Aorta (tissue), 5 donors: ENCODE results near the gene ULK4. TPM values are rescaled to one million over a fixed set of nuclear protein-coding genes. Genes with fewer than 3 reads are reported as not detected.
"Not testable (repeated sequence)": the region's sequence is repeated elsewhere in the genome, so short reads cannot be mapped to it uniquely, and the experiment has no call there.

Source experiments
- ATAC-seq: fragments of 200-7000 bp; cut with Tn5 transposase; one replicate; pipeline ENCODE4 v1.9.1; 2022; ENCODE audit warnings: moderate library complexity; ENCODE audit not compliant: low FRiP score
- DNase-seq, 2 donors: peaks; one replicate each; pipeline ENCODE4 v3.0.0-alpha.2; 2020
- H3K27ac ChIP-seq, 2 donors: one replicate each; pipeline ENCODE4 v1.5.1; 2013; ENCODE audit warnings: low read length in 2 of 2, mild to moderate bottlenecking in 2 of 2, moderate library complexity in 2 of 2, control low read depth in 1 of 2, inconsistent platforms in 1 of 2, low read depth in 1 of 2
- H3K27me3 ChIP-seq, 2 donors: one replicate each; pipeline ENCODE4 v1.6.1; 2013; ENCODE audit warnings: control low read depth in 1 of 2, low read length in 1 of 2, mild to moderate bottlenecking in 1 of 2, moderate library complexity in 1 of 2; ENCODE audit not compliant: insufficient read depth in 2 of 2, control insufficient read depth in 1 of 2
- H3K36me3 ChIP-seq, 2 donors: one replicate each; pipeline ENCODE4 v1.6.1; 2013; ENCODE audit warnings: control low read depth in 1 of 2, low read length in 1 of 2, mild to moderate bottlenecking in 1 of 2; ENCODE audit not compliant: insufficient read depth in 2 of 2, control insufficient read depth in 1 of 2
- H3K4me1 ChIP-seq, 2 donors: one replicate each; pipeline ENCODE4 v1.6.1; 2013; ENCODE audit warnings: low read length in 2 of 2, control low read depth in 1 of 2, mild to moderate bottlenecking in 1 of 2, moderate library complexity in 1 of 2; ENCODE audit not compliant: insufficient read depth in 2 of 2, control insufficient read depth in 1 of 2
- H3K4me3 ChIP-seq, 2 donors: one replicate each; pipeline ENCODE4 v1.5.1; 2013; ENCODE audit warnings: low read length in 2 of 2, control low read depth in 1 of 2, mild to moderate bottlenecking in 1 of 2
- H3K9me3 ChIP-seq: one replicate; pipeline ENCODE4 v1.6.1; 2013; ENCODE audit warnings: mild to moderate bottlenecking, low read length; ENCODE audit not compliant: control insufficient read depth
- WGBS, 2 donors: extraction: QIAGEN DNeasy Blood & Tissue Kit; methylation state at CpG; one replicate each; pipeline ENCODE4 v1.1.7; 2013; 5-methylcytosine and 5-hydroxymethylcytosine counted together
- intact Hi-C, 2 donors: fragments of 100-400 bp; cut with DNase I; formaldehyde crosslinking; loops; one replicate each; pipeline versions ENCODE4 v1.14.2 to v1.15.0; 2022
- polyA plus RNA-seq, 2 donors: library from polyadenylated mRNA; stranded (reverse); fragments of 200-250 nt; gene quantifications; one replicate each; pipeline ENCODE4 v1.2.3, GENCODE V29; 2013
- total RNA-seq, 2 donors: library from RNA; stranded (reverse); fragmentation: NEBNext Ultra II Directional; extraction: Animal tissue kit (Norgen Biotek cat#: 25700); gene quantifications; one replicate each; pipeline ENCODE4 v1.2.1, GENCODE V29; 2021
- donor health status: healthy with polysubstance abuse.
- donor health status: Bipolar disorder and iron deficiency.
- donor health status: DM: no; HTN: no; CAD: no.
- donor health status: DM: no; HTN: no; CAD: no.
- donor health status: DM: yes; HTN: yes; CAD: no.

The ULK4 gene
- total and polyA plus RNA-seq, 4 donors, result 1.1 to 15.2 (median 7.5) TPM

DNA sequence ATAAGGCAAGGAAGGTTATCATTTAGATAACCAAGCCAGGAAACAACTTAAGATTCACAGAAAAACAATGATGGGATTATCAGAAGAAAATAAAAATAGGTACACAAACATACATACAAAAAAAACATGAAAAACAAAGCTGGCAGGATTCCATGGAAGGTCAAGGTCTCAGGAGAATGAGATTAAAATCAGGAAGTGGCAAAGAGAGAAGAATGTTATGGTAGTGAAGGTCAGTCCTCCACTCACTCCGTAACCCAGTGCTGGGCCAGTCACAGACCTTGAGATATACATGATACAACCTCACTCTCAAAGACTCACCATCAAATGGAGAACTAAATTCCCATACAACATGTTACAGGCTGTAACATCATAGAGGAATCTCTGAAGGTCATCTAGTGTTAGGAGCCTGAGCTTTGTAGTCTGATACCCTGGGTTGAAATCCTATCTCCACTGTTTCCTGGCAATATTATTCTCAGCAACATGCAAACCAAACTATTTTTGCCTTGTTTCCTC lies 668.7 kb downstream of the ULK4 start:
- H3K9me3 ChIP-seq, result no peaks in the 10 kb centered on the region
- intact Hi-C loops, result no loop called here
- H3K36me3 ChIP-seq, result no peaks in the 10 kb centered on the region
- H3K4me3 ChIP-seq, result no peak overlapping the region
- no peak overlapping the region for H3K27ac ChIP-seq
- DNase-seq, result no peak
- no peak for ATAC-seq
- H3K27me3 ChIP-seq, result no peaks in the 10 kb centered on the region
- 90 to 98% methylated on average over 1 of the region's 1 CpG for WGBS, 2 donors
- no peaks in the 10 kb centered on the region for H3K4me1 ChIP-seq

DNA sequence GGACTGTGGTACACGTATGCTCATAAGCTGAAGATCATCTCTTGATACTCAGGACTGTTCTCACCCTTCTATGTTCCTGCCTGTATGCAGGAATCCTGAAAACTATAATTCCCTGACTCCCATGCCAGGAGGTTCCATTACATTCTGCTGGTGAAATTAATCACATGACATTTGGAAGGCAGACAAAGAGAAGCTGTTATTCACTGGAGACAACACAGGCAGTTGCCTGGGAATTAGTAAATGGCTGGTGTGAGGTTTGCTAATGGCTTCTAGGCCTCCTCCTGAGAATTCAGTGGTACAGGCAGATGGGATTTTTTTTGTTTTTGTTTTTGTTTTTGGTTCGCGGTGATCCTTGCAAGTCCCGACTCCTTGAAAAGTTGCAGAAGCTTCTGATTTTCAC lies 671.2 kb downstream of the ULK4 start:
- no peaks in the 10 kb centered on the region for H3K36me3 ChIP-seq
- intact Hi-C loops, result no loop called here
- no peaks in the 10 kb centered on the region for H3K27me3 ChIP-seq
- DNase-seq (no peak), ATAC-seq (no peak)
- H3K4me3 ChIP-seq, result no peak overlapping the region
- no peaks in the 10 kb centered on the region for H3K9me3 ChIP-seq
- no peaks in the 10 kb centered on the region for H3K4me1 ChIP-seq
- 83 to 88% methylated on average over 4 of the region's 4 CpGs for WGBS, 2 donors
- no peak overlapping the region for H3K27ac ChIP-seq

- DNase-seq, result no peak
- Histone ChIP-seq H3K4me3 (no peak overlapping the region), H3K27ac (no peak overlapping the region), H3K9me3 (no peaks in the 10 kb centered on the region), H3K36me3 (no peaks in the 10 kb centered on the region), H3K4me1 (no peaks in the 10 kb centered on the region), H3K27me3 (no peaks in the 10 kb centered on the region)
- no peak for ATAC-seq
- intact Hi-C loops, result no loop called here
- whole genome bisulfite sequencing, 2 donors, result 98% methylated on average over 2 of the region's 2 CpGs
Observed at GRCh38 chr3:41290306-41290705, 671.6 kb downstream of the ULK4 start.

- H3K9me3 ChIP-seq, result no peaks in the 10 kb centered on the region
- H3K4me3 ChIP-seq, result no peak overlapping the region
- intact Hi-C loops, result no loop called here
- no peaks in the 10 kb centered on the region for H3K27me3 ChIP-seq
- 93 to 94% methylated on average over 8 of the region's 8 CpGs for WGBS, 2 donors
- DNase-seq (no peak), ATAC-seq (no peak)
- H3K27ac ChIP-seq, result no peak overlapping the region
- H3K4me1 ChIP-seq, result no peaks in the 10 kb centered on the region
- no peaks in the 10 kb centered on the region for H3K36me3 ChIP-seq
Observed at GRCh38 chr3:41288785-41289184, 673.1 kb downstream of the ULK4 start.

GRCh38 chr3:41286305-41286704 lies 675.6 kb downstream of the ULK4 start:
- ATAC-seq (no peak), DNase-seq (no peak)
- Histone ChIP-seq H3K4me1 (no peaks in the 10 kb centered on the region), H3K27me3 (no peaks in the 10 kb centered on the region), H3K9me3 (no peaks in the 10 kb centered on the region), H3K27ac (no peak overlapping the region), H3K36me3 (no peaks in the 10 kb centered on the region), H3K4me3 (no peak overlapping the region)
- 82% methylated on average over 6 of the region's 6 CpGs for WGBS, 2 donors
- intact Hi-C loops, result no loop called here

- H3K4me1 ChIP-seq, H3K9me3 ChIP-seq, intact Hi-C loops, H3K4me3 ChIP-seq, H3K36me3 ChIP-seq, H3K27me3 ChIP-seq, DNase-seq, H3K27ac ChIP-seq, ATAC-seq: not testable (repeated sequence)
- WGBS, 2 donors, result 88 to 91% methylated on average over 3 of the region's 3 CpGs
Observed at GRCh38 chr3:41284934-41285333, 677.0 kb downstream of the ULK4 start.

DNA sequence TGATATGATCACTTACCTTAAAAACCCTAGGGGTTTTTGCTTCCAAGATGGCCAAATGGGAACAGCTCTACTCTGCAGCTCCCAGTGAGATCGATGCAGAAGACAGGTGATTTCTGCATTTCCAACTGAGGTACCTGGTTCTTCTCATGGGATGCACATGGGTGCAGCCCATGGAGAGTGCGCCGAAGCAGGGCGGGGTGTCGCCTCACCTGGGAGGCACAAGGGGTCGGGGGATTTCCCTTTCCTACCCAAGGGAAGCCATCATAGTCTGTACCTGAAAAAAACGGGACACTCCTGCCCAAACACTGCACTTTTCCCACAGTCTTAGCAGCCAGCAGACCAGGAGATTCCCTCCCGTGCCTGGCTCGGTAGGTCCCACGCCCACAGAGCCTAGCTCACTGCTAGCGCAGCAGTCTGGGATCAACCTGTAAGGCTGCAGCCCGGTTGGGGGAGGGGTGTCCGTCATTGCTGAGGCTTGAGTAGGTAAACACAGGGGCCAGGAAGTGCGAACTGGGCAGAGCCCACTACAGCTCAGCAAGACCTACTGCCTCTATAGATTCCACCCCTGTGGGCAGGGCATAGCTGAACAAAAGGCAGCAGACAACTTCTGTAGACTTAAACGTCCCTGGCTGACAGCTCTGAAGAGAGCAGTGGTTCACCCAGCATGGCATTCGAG lies 684.0 kb downstream of the ULK4 start:
- Histone ChIP-seq H3K36me3 (no peaks in the 10 kb centered on the region), H3K4me1 (no peaks in the 10 kb centered on the region), H3K27ac (no peak overlapping the region), H3K9me3 (no peaks in the 10 kb centered on the region), H3K27me3 (no peaks in the 10 kb centered on the region), H3K4me3 (no peak overlapping the region)
- intact Hi-C loops, result no loop called here
- WGBS, 2 donors, result 57 to 63% methylated on average over 16 of the region's 16 CpGs
- ATAC-seq, result no peak
- no peak for DNase-seq

- 76 to 78% methylated on average over 4 of the region's 4 CpGs for WGBS, 2 donors
- ATAC-seq, result no peak
- H3K4me3 ChIP-seq, result no peak overlapping the region
- no peaks in the 10 kb centered on the region for H3K9me3 ChIP-seq
- H3K27ac ChIP-seq, result no peak overlapping the region
- no peaks in the 10 kb centered on the region for H3K4me1 ChIP-seq
- no peaks in the 10 kb centered on the region for H3K36me3 ChIP-seq
- intact Hi-C loops, result no loop called here
- DNase-seq, result no peak
- no peaks in the 10 kb centered on the region for H3K27me3 ChIP-seq
Observed at GRCh38 chr3:41276191-41276590, 685.7 kb downstream of the ULK4 start.

- Histone ChIP-seq H3K4me3 (no peak overlapping the region), H3K4me1 (no peaks in the 10 kb centered on the region), H3K27ac (no peak overlapping the region), H3K36me3 (no peaks in the 10 kb centered on the region), H3K27me3 (no peaks in the 10 kb centered on the region), H3K9me3 (no peaks in the 10 kb centered on the region)
- intact Hi-C loops, result no loop called here
- no peak for DNase-seq
- ATAC-seq, result no peak
Observed at GRCh38 chr3:41274944-41275668, 686.8 kb downstream of the ULK4 start.
